HCT116 (cell line): ENCODE results near the gene GPR180. TPM values are rescaled to one million over a fixed set of nuclear protein-coding genes. Genes with fewer than 3 reads are reported as not detected.

ENCODE experiments used
- ATAC-seq: fragments of 200-7000 bp; cut with Tn5 transposase; 2 replicates; pipeline ENCODE4 v1.9.1; 2020; ENCODE audit warnings: mild to moderate bottlenecking, moderate library complexity
- BruUV-seq: library from RNA; stranded (reverse); fragments of 400-500 nt; replicated peaks from 2 replicates; lab custom pipeline; 2021; lab: Mats Ljungman, UMichigan
- CTCF ChIA-PET: fragments of 300-600 bp; sonication (Branson Sonifier 250); formaldehyde crosslinking; loops from one replicate; lab custom pipeline; 2021; ENCODE audit warnings: antibody characterized with exemption; lab: Charles Lee
- POLR2A ChIA-PET: fragments of 300-600, 350-600 bp; sonication (Branson Sonifier 250); formaldehyde crosslinking; loops from one replicate; lab custom pipeline; 2021; ENCODE audit warnings: antibody characterized with exemption; lab: Charles Lee
- RAD21 ChIA-PET, 2 experiments: fragments of 300-600 bp; sonication (Branson Sonifier 250); formaldehyde crosslinking; loops; one replicate each; lab custom pipeline; 2023; ENCODE audit warnings: low total read pairs in 2 of 2; ENCODE audit not compliant: uncharacterized antibody in 2 of 2, unreplicated experiment in 2 of 2, low non-redundant PET in 1 of 2; lab: Charles Lee
- DNase-seq: peaks from one replicate; pipeline ENCODE4 v3.0.0-alpha.2; 2010; ENCODE audit warnings: low read depth, low spot score
- H2AFZ ChIP-seq: fragments of 200-600 bp; shearing (Covaris generic), sonication (generic); 2 replicates; pipeline ENCODE4 v1.6.1; 2017; ENCODE audit warnings: low read depth, mixed run types, mixed read lengths, antibody characterized with exemption, low read length; ENCODE audit not compliant: poor library complexity, severe bottlenecking
- H3K27ac ChIP-seq: 2 replicates; pipeline ENCODE4 v1.5.1; 2012; ENCODE audit warnings: low read depth, low read length
- H3K27me3 ChIP-seq: fragments of 200-600 bp; sonication (generic); 2 replicates; pipeline ENCODE4 v1.6.1; 2016; ENCODE audit warnings: mixed run types, low read length, mixed read lengths; ENCODE audit not compliant: insufficient read depth
- H3K36me3 ChIP-seq, 2 experiments: fragments of 200-500 bp in 1 of 2; fragments of 200-600 bp in 1 of 2; sonication (Bioruptor generic) in 1 of 2; sonication (generic) in 1 of 2; 2 replicates each; pipeline versions ENCODE4 v1.5.1 to v1.6.1; 2014 to 2016; ENCODE audit warnings: low read length in 2 of 2, inconsistent platforms in 1 of 2, mixed read lengths in 1 of 2, mixed run types in 1 of 2; ENCODE audit not compliant: insufficient read depth in 2 of 2, control insufficient read depth in 1 of 2
- H3K4me1 ChIP-seq, 2 experiments: fragments of 200-600 bp in 1 of 2; sonication (generic) in 1 of 2; 2 replicates each; pipeline versions ENCODE4 v1.5.1 to v1.6.1; 2012 to 2017; ENCODE audit warnings: low read length in 2 of 2, inconsistent platforms in 1 of 2, mild to moderate bottlenecking in 1 of 2, mixed read lengths in 1 of 2, mixed run types in 1 of 2, moderate library complexity in 1 of 2; ENCODE audit not compliant: insufficient read depth in 2 of 2, control insufficient read depth in 1 of 2
- H3K4me2 ChIP-seq: fragments of 200-600 bp; sonication (generic); 2 replicates; pipeline ENCODE4 v1.6.1; 2017; ENCODE audit warnings: mixed run types, low read length, mixed read lengths
- H3K4me3 ChIP-seq, 2 experiments: fragments of 200-600 bp in 1 of 2; sonication (generic) in 1 of 2; replicated peaks in 1 of 2; 2 replicates each; pipeline ENCODE4 v1.5.1; 2011 to 2016; ENCODE audit warnings: low read length in 2 of 2, control low read depth in 1 of 2, low read depth in 1 of 2, mild to moderate bottlenecking in 1 of 2, mixed read lengths in 1 of 2, mixed run types in 1 of 2
- H3K79me2 ChIP-seq: fragments of 200-600 bp; sonication (generic); 2 replicates; pipeline ENCODE4 v1.6.1; 2017; ENCODE audit warnings: mild to moderate bottlenecking, mixed run types, low read length, moderate library complexity, mixed read lengths; ENCODE audit not compliant: insufficient read depth
- H3K9ac ChIP-seq: fragments of 200-600 bp; sonication (generic); 2 replicates; pipeline ENCODE4 v1.6.1; 2016; ENCODE audit warnings: low read length, mixed read lengths
- H3K9me2 ChIP-seq: fragments of 200-600 bp; sonication (generic), shearing (Covaris generic); 2 replicates; pipeline ENCODE4 v1.6.1; 2017; ENCODE audit warnings: mixed run types, mild to moderate bottlenecking, moderate library complexity; ENCODE audit not compliant: insufficient read depth
- H3K9me3 ChIP-seq, 2 experiments: fragments of 200-500 bp in 1 of 2; fragments of 200-600 bp in 1 of 2; sonication (Bioruptor generic) in 1 of 2; sonication (generic) in 1 of 2; 2 replicates each; pipeline ENCODE4 v1.6.1; 2014 to 2017; ENCODE audit warnings: low read length in 2 of 2, mixed read lengths in 2 of 2, inconsistent platforms in 1 of 2, low read depth in 1 of 2, mild to moderate bottlenecking in 1 of 2, mixed run types in 1 of 2, moderate library complexity in 1 of 2; ENCODE audit not compliant: control insufficient read depth in 1 of 2, insufficient read depth in 1 of 2
- H4K20me1 ChIP-seq: fragments of 200-600 bp; sonication (generic), shearing (Covaris generic); 2 replicates; pipeline ENCODE4 v1.6.1; 2017; ENCODE audit warnings: mixed run types, mild to moderate bottlenecking, moderate library complexity; ENCODE audit not compliant: insufficient read depth
- ATF3 ChIP-seq: IDR thresholded peaks from 2 replicates; pipeline ENCODE4 v1.6.1; 2012
- CBX3 ChIP-seq: IDR thresholded peaks from 2 replicates; pipeline ENCODE4 v1.6.1; 2012; ENCODE audit warnings: low read depth
- EGR1 ChIP-seq: IDR thresholded peaks from 2 replicates; pipeline ENCODE4 v1.6.1; 2012; ENCODE audit warnings: low read depth
- EZH2 ChIP-seq: fragments of 200-600 bp; sonication (generic); IDR thresholded peaks from 2 replicates; pipeline ENCODE4 v1.6.1; 2017; ENCODE audit warnings: antibody characterized with exemption, mixed run types
- EZH2phosphoT487 ChIP-seq: fragments of 200-600 bp; IDR thresholded peaks from 2 replicates; pipeline ENCODE4 v1.6.1; 2018; ENCODE audit warnings: antibody characterized with exemption, borderline replicate concordance
- FOSL1 ChIP-seq: IDR thresholded peaks from 2 replicates; pipeline ENCODE4 v1.6.1; 2012; ENCODE audit warnings: low read depth
- POLR2AphosphoS5 ChIP-seq: IDR thresholded peaks from 2 replicates; pipeline ENCODE4 v1.6.1; 2011; ENCODE audit warnings: mild to moderate bottlenecking, low read depth, low read length, moderate library complexity
- REST ChIP-seq: IDR thresholded peaks from 2 replicates; pipeline ENCODE4 v1.6.1; 2012; ENCODE audit warnings: low read depth
- SP1 ChIP-seq: IDR thresholded peaks from 2 replicates; pipeline ENCODE4 v1.6.1; 2012; ENCODE audit warnings: low read depth
- SRF ChIP-seq: IDR thresholded peaks from 2 replicates; pipeline ENCODE4 v1.6.1; 2012; ENCODE audit warnings: low read depth
- TCF7L2 ChIP-seq: IDR thresholded peaks from 2 replicates; pipeline ENCODE4 v1.7.0; 2011; ENCODE audit warnings: borderline replicate concordance, inconsistent platforms; ENCODE audit not compliant: insufficient read depth, insufficient read length; ENCODE audit errors: extremely low read depth
- YY1 ChIP-seq: IDR thresholded peaks from 2 replicates; pipeline ENCODE4 v1.6.1; 2011; ENCODE audit warnings: low read length, low read depth, moderate library complexity, mild to moderate bottlenecking; ENCODE audit not compliant: insufficient replicate concordance; ENCODE audit errors: extremely low read depth
- ZBTB33 ChIP-seq: IDR thresholded peaks from 2 replicates; pipeline ENCODE4 v1.6.1; 2011; ENCODE audit warnings: mild to moderate bottlenecking, low read length, moderate library complexity; ENCODE audit not compliant: insufficient replicate concordance; ENCODE audit errors: extremely low read depth
- ZNF274 ChIP-seq: fragments of 200-500 bp; sonication (Bioruptor generic); IDR thresholded peaks from 2 replicates; pipeline ENCODE4 v1.6.1; 2014; ENCODE audit warnings: mild to moderate bottlenecking, low read depth, low read length, inconsistent platforms
- intact Hi-C: fragments of 100-400 bp; cut with micrococcal nuclease; formaldehyde crosslinking; loops from 2 replicates; pipeline ENCODE4 v1.10.0; 2022
- total RNA-seq: library from RNA; stranded (reverse); gene quantifications from one replicate; pipeline ENCODE4 v1.2.1, GENCODE V29; 2021; ENCODE audit not compliant: unreplicated experiment

The GPR180 gene
- total RNA-seq, 1 experiment from 2014 or later = 6.4 TPM

- intact Hi-C loops = no loop called here
- H3K4me1 ChIP-seq = no peaks in the 10 kb centered on the region
- no peak for TF ChIP-seq TCF7L2
- no peak for TF ChIP-seq SP1
- TF ChIP-seq, all 23 proteins: peak for 0
- Histone ChIP-seq H3K9ac (no peak overlapping the region), H3K79me2 (0 out of 2 replicates have a peak, but pooled peaks cover 4% of the 10 kb centered on the region), H3K36me3 (peaks cover 5 to 10% of the 10 kb centered on the region in 2 experiments; a peak in 1 of 4 replicates), H3K4me3 (no peak overlapping the region), H3K9me3 (no peaks in the 10 kb centered on the region), H2AFZ (no peak overlapping the region), H3K9me2 (no peaks in the 10 kb centered on the region), H3K27me3 (no peaks in the 10 kb centered on the region), H3K27ac (no peak overlapping the region), H3K4me2 (no peak overlapping the region), H4K20me1 (no peaks in the 10 kb centered on the region)
- ChIA-PET CTCF (interaction anchor here (1.3 to 2.2 kb wide), 2 partner anchors 9 to 11 kb away, joined by 3 to 6 read pairs; no protein-coding TSS in a partner anchor), POLR2A (no interaction called here), RAD21 (no interaction called here)
- DNase-seq = no peak
- no TSS peak for BruUV-seq
- ATAC-seq = no peak
Measured at GRCh38 chr13:94608586-94608985, 6.9 kb downstream of the GPR180 start.

- H3K4me3 ChIP-seq = no peak overlapping the region
- ChIA-PET POLR2A (no interaction called here), RAD21 (no interaction called here), CTCF (interaction anchor here (2.2 kb wide), 1 partner anchor 8 kb away, joined by 6 read pairs; no protein-coding TSS in a partner anchor)
- no peak overlapping the region for H3K9ac ChIP-seq
- peaks cover 4% of the 10 kb centered on the region; the same call in 1 of the 2 replicates for H3K79me2 ChIP-seq
- H3K4me2 ChIP-seq = no peak overlapping the region
- no TSS peak for BruUV-seq
- H3K27me3 ChIP-seq = no peaks in the 10 kb centered on the region
- H3K27ac ChIP-seq = no peak overlapping the region
- H3K36me3 ChIP-seq = peaks cover 5 to 10% of the 10 kb centered on the region in 2 experiments; a peak in 1 of 4 replicates
- no peaks in the 10 kb centered on the region for H3K4me1 ChIP-seq
- H3K9me3 ChIP-seq = no peaks in the 10 kb centered on the region
- no peak for ATAC-seq
- DNase-seq = no peak
- H4K20me1 ChIP-seq = no peaks in the 10 kb centered on the region
- no peak overlapping the region for H2AFZ ChIP-seq
- no peaks in the 10 kb centered on the region for H3K9me2 ChIP-seq
- intact Hi-C loops = no loop called here
- no peak for TF ChIP-seq EZH2phosphoT487
- TF ChIP-seq REST = no peak
- no peak for TF ChIP-seq YY1
- TF ChIP-seq ATF3 = no peak
- no peak for TF ChIP-seq SRF
- no peak for TF ChIP-seq CBX3
- TF ChIP-seq EZH2 = no peak
- TF ChIP-seq ZBTB33 = no peak
- TF ChIP-seq EGR1 = no peak
- TF ChIP-seq ZNF274 = no peak
- no peak for TF ChIP-seq POLR2AphosphoS5
- TF ChIP-seq FOSL1 = no peak
Measured at GRCh38 chr13:94609196-94609595, 7.5 kb downstream of the GPR180 start.
